Skeletal muscle satellite cell (primary cell): Measurements from ENCODE around the gene ZNF581. TPM values are rescaled to one million over a fixed set of nuclear protein-coding genes. Genes with fewer than 3 reads are reported as not detected.

Experiments
- H3K27me3 ChIP-seq: 2 replicates; pipeline ENCODE4 v1.7.0; 2013; ENCODE audit warnings: low read length; ENCODE audit not compliant: control insufficient read depth, insufficient read depth
- H3K36me3 ChIP-seq: 2 replicates; pipeline ENCODE4 v1.7.0; 2013; ENCODE audit warnings: mild to moderate bottlenecking, control low read depth, low read length; ENCODE audit not compliant: insufficient read depth
- H3K4me1 ChIP-seq: 2 replicates; pipeline ENCODE4 v1.7.0; 2013; ENCODE audit warnings: low read length; ENCODE audit not compliant: control insufficient read depth, insufficient read depth
- H3K4me2 ChIP-seq: 2 replicates; pipeline ENCODE4 v1.7.0; 2013; ENCODE audit warnings: mild to moderate bottlenecking, low read length
- H3K4me3 ChIP-seq: 2 replicates; pipeline ENCODE4 v1.7.0; 2013; ENCODE audit warnings: low read length
- H3K9ac ChIP-seq: 2 replicates; pipeline ENCODE4 v1.7.0; 2013; ENCODE audit warnings: mild to moderate bottlenecking, low read depth, low read length, moderate library complexity
- H3K9me3 ChIP-seq: replicated peaks from 2 replicates; pipeline ENCODE4 v1.7.0; 2013; ENCODE audit warnings: mild to moderate bottlenecking, control low read depth, low read length
- total RNA-seq: library from RNA; depleted of rRNA; stranded (reverse); fragments of >200 nt; gene quantifications from 2 replicates; pipeline ENCODE4 v1.2.3, GENCODE V29; 2012; rRNA removed

Gene ZNF581, protein sequence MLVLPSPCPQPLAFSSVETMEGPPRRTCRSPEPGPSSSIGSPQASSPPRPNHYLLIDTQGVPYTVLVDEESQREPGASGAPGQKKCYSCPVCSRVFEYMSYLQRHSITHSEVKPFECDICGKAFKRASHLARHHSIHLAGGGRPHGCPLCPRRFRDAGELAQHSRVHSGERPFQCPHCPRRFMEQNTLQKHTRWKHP
- 14.2 and 14.4 TPM in 2 replicates for total RNA-seq

- Histone ChIP-seq H3K4me2 (peak within 1 kb of the TSS; percentile 92), H3K4me3 (peak within 1 kb of the TSS; percentile 94), H3K9ac (peak within 1 kb of the TSS; percentile 90), H3K9me3 (no peaks in the 10 kb centered on the region), H3K27me3 (no peaks in the 10 kb centered on the region), H3K36me3 (peaks cover 12% of the 10 kb centered on the region), H3K4me1 (peaks cover 46% of the 10 kb centered on the region)
Measured at GRCh38 chr19:55643003-55643886, at the start of gene ZNF581. TSS of gene ZNF581 (plus strand) at chr19:55643649. CDS start at chr19:55644572, 923 bp downstream.

DNA sequence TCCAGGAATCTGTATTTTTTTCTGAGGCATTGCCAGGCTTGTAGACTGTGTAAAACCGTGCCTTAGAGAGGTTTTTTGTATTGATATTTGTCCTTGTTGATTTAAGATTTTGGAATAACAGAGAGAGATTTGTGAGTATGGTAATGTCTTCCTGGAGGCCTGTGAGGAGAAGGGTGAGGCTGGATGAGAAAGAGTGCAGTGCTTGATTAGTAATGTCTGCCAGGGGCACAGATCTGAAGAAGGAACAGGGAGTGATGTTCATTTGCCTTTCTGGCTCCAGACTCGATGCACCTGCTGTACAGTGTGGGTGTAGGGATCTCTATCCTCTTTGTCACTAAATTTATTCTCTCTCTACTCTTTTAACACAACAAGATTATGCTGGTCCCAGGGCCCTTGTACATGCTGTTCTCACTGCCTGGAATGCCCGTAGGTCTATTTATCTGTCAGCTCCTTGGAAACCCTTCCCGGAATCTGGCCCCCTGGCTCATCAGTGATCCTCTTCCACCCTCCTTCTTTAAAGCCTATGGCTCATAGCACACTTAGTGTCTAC lies 48.4 kb upstream of the ZNF581 start:
- Histone ChIP-seq H3K9me3 (no peaks in the 10 kb centered on the region), H3K9ac (no peak overlapping the region), H3K4me2 (no peak overlapping the region), H3K27me3 (no peaks in the 10 kb centered on the region), H3K4me1 (peaks cover 5% of the 10 kb centered on the region), H3K36me3 (peaks cover 26% of the 10 kb centered on the region), H3K4me3 (no peak overlapping the region)

DNA sequence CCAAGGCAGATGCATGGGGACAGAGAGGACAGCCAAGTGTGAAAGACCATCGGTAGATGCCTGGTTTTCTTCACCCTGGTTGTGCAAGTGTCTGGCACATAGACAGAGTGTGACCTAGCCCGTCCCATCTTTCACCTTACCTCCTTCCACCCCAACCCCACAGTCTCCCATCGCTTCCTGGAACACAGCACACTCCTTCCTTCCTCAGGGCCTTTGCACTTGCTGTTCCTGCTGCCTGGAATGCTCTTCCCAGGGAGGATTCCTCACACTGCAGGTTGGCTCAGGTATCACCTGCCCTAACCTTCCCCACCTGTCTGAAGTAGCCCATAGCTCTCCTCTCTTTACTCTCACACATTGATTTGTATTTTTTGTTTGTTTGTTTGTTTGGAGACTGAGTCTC lies 47.1 kb upstream of the ZNF581 start:
- H3K9ac ChIP-seq, result no peak overlapping the region
- H3K4me2 ChIP-seq, result no peak overlapping the region
- H3K4me1 ChIP-seq, result peaks cover 11% of the 10 kb centered on the region
- peaks cover 26% of the 10 kb centered on the region for H3K36me3 ChIP-seq
- no peaks in the 10 kb centered on the region for H3K27me3 ChIP-seq
- no peaks in the 10 kb centered on the region for H3K9me3 ChIP-seq
- no peak overlapping the region for H3K4me3 ChIP-seq

DNA sequence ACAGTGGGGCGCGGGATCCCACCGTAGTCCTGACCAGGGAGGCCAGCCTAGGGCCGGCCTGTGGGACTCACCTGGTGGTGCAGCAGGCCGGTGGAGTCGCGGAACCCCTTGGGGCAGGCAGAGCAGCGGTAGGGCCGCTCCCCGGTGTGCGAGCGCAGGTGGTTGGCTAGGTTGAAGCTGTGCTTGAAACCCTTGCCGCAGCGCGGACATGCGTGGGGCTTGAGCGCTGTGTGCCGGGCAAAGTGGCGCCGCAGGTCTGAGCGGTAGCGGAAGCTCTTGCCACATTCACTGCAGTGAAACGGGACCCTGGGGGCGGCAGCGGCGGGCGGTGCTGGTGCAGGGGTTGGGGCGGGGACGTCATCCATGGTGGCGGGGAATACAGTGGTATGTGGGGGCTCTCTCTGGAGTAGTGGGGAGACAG lies 45.9 kb upstream of the ZNF581 start:
- no peak overlapping the region for H3K4me2 ChIP-seq
- no peak overlapping the region for H3K4me3 ChIP-seq
- H3K27me3 ChIP-seq, result no peaks in the 10 kb centered on the region
- peaks cover 14% of the 10 kb centered on the region for H3K4me1 ChIP-seq
- no peaks in the 10 kb centered on the region for H3K9me3 ChIP-seq
- H3K9ac ChIP-seq, result no peak overlapping the region
- peaks cover 26% of the 10 kb centered on the region for H3K36me3 ChIP-seq

DNA sequence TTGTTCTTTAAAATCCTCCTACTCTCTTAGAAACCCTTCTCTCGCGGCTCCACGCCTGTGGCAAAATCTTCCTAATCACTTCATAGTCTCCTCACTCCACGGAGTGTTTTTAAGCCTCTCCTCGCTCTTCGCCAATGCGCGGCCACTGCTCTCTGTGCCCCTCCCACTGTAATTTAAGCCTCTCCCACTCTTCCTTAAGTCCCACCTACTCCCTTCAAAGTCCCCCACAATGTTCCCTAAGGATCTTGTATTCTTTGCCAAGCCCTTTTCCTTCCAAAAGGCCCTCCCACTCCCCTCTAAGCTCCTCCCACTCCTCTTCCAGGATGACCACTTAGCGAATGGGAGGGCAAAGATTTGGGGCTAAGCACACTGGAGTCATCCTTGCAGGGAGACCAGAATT lies 45.4 kb upstream of the ZNF581 start:
- Histone ChIP-seq H3K9me3 (no peaks in the 10 kb centered on the region), H3K4me2 (peak overlapping the region; percentile 88), H3K9ac (no peak overlapping the region), H3K27me3 (no peaks in the 10 kb centered on the region), H3K4me1 (peaks cover 14% of the 10 kb centered on the region), H3K36me3 (peaks cover 26% of the 10 kb centered on the region), H3K4me3 (no peak overlapping the region)

- peak overlapping the region; percentile 100 for H3K4me3 ChIP-seq
- peaks cover 26% of the 10 kb centered on the region for H3K36me3 ChIP-seq
- H3K4me2 ChIP-seq, result peak overlapping the region; percentile 88
- peaks cover 14% of the 10 kb centered on the region for H3K4me1 ChIP-seq
- H3K9ac ChIP-seq, result peak overlapping the region; percentile 95
- no peaks in the 10 kb centered on the region for H3K9me3 ChIP-seq
- H3K27me3 ChIP-seq, result no peaks in the 10 kb centered on the region
Measured at GRCh38 chr19:55598719-55599467, 44.6 kb upstream of the ZNF581 start.

DNA sequence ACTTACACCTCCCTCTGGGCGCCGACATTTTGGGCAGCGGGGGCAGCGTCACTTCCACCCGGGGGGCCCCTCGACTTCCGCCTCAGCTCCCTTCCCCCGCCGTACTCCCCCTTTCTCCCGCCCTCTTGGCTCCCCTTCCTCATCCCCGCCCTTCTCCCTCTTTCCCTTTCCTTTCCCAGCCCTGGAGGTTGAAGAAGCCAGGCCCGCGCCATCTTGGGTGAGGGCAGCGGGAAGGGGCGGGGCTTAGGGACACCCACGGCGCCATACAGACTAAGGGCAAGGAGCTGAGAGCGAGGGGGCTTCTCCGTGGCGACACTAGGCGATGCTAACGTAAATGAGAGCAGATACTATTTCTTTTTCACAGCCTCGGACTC lies 44.0 kb upstream of the ZNF581 start, which contains the start of gene FIZ1:
Gene FIZ1, minus strand, starts transcription at position 50 of the 374 bp plus-strand sequence. CDS start 1,652 bp downstream, outside the sequence.
- H3K9me3 ChIP-seq, result no peaks in the 10 kb centered on the region
- peaks cover 16% of the 10 kb centered on the region for H3K4me1 ChIP-seq
- H3K9ac ChIP-seq, result peak within 1 kb of the TSS; percentile 95
- no peaks in the 10 kb centered on the region for H3K27me3 ChIP-seq
- peak within 1 kb of the TSS; percentile 100 for H3K4me3 ChIP-seq
- H3K4me2 ChIP-seq, result peak within 1 kb of the TSS; percentile 95
- peaks cover 26% of the 10 kb centered on the region for H3K36me3 ChIP-seq

GRCh38 chr19:55599842-55600661 lies 43.4 kb upstream of the ZNF581 start, which contains the start of gene ZNF524:
TSS of gene ZNF524 (plus strand) at chr19:55600288. CDS start at chr19:55602113, 1,825 bp downstream.
- peaks cover 25% of the 10 kb centered on the region for H3K36me3 ChIP-seq
- H3K4me1 ChIP-seq, result peaks cover 20% of the 10 kb centered on the region
- peak within 1 kb of the TSS; percentile 95 for H3K4me2 ChIP-seq
- peak within 1 kb of the TSS; percentile 100 for H3K4me3 ChIP-seq
- peak within 1 kb of the TSS; percentile 95 for H3K9ac ChIP-seq
- H3K9me3 ChIP-seq, result no peaks in the 10 kb centered on the region
- H3K27me3 ChIP-seq, result no peaks in the 10 kb centered on the region

DNA sequence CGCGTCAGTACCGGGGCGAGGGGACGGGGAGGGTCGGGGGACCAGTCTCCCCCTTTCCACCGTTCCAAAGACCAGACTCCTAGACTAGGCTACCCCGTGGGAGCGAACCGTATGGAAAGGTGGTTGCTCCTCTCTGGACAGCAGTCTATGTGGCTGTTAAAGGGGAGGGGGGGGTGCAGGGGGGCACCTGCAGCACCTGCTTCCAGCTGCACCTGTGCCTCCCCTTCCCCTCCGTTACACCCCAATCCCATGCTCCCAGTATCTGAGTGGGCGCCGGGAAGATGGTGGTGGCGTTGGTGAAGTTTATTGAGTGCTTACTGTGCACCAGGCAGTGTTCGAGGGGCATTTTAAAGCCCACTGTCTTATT lies 42.8 kb upstream of the ZNF581 start:
- Histone ChIP-seq H3K4me1 (peaks cover 20% of the 10 kb centered on the region), H3K27me3 (no peaks in the 10 kb centered on the region), H3K9me3 (no peaks in the 10 kb centered on the region), H3K4me2 (peak overlapping the region; percentile 95), H3K9ac (peak overlapping the region; percentile 95), H3K36me3 (peaks cover 19% of the 10 kb centered on the region), H3K4me3 (peak overlapping the region; percentile 100)

- H3K9ac ChIP-seq, result peak overlapping the region; percentile 95
- peak overlapping the region; percentile 95 for H3K4me2 ChIP-seq
- no peaks in the 10 kb centered on the region for H3K27me3 ChIP-seq
- peaks cover 20% of the 10 kb centered on the region for H3K4me1 ChIP-seq
- H3K4me3 ChIP-seq, result peak overlapping the region; percentile 100
- H3K9me3 ChIP-seq, result no peaks in the 10 kb centered on the region
- peaks cover 15% of the 10 kb centered on the region for H3K36me3 ChIP-seq
Measured at GRCh38 chr19:55601084-55601483, 42.4 kb upstream of the ZNF581 start.
